Measurements from ENCODE around the gene SOX2. TPM values are rescaled to one million over a fixed set of nuclear protein-coding genes. Genes with fewer than 3 reads are reported as not detected.

The SOX2 gene
- total RNA-seq, 1 experiment from 2014 or later: 189 TPM

DNA sequence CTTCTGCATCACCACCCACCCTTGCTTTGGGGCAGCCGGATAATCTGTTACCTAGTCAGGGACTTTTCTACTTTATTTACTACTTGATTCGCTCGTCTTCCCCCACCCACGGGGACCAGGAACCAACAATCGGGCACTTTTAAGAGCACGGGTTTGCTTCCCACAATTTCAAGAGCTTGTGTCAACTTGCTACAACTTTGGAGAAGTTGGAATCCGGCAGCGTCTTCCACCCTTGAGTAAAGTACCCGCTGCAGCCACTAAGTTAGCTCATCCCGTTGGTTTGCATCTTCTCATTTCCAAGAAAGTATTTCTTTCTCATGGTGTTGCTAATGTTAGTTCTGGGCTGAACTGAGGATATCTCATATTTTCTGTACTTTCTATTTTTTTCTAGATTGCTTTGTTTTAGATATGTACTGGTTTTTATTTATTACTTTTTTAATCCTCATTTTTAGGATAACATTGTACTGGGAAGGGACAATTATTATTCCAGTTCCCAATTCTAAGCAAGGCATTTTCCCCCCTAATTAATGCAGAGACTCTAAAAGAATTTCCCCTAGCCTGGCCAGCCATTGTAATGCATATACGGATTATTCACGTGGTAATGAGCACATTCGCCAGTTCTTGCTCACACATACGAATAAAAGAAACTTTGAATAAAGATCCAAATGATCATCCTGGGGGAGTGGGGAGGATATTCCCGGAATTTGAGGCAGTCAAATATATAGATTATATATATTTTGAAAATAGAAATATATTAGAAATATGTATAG is 4.0 kb downstream of the SOX2 start:
- ATAC-seq: peak; percentile 5; the same call in 1 of the 2 replicates
- H3K27me3 Mint-ChIP-seq (ENCODE audit: low read depth): peaks cover 4% of the 10 kb centered on the region; the same call in 1 of the 2 replicates
- peak overlapping the region; percentile 100 for H3K27ac Mint-ChIP-seq
- peaks cover 42% of the 10 kb centered on the region for H3K4me1 Mint-ChIP-seq
- no peak overlapping the region; the same call in 1 of the 2 replicates for H3K4me3 Mint-ChIP-seq
- POLR2A ChIA-PET: interaction anchor here (0.9 to 1.0 kb wide), 2 partner anchors 11 to 41 kb away, joined by 4 to 5 read pairs; no protein-coding TSS in a partner anchor
- peaks cover 37% of the 10 kb centered on the region for H3K36me3 Mint-ChIP-seq
- CTCF ChIA-PET: no interaction called here
- no peak for TF ChIP-seq TP53 (CRISPR knock-in tag; IDR thresholded peaks at IDR 0.05)
- TF ChIP-seq NFE2L1 (CRISPR knock-in tag; IDR thresholded peaks at IDR 0.05): no peak
- TF ChIP-seq, protein P1, sequence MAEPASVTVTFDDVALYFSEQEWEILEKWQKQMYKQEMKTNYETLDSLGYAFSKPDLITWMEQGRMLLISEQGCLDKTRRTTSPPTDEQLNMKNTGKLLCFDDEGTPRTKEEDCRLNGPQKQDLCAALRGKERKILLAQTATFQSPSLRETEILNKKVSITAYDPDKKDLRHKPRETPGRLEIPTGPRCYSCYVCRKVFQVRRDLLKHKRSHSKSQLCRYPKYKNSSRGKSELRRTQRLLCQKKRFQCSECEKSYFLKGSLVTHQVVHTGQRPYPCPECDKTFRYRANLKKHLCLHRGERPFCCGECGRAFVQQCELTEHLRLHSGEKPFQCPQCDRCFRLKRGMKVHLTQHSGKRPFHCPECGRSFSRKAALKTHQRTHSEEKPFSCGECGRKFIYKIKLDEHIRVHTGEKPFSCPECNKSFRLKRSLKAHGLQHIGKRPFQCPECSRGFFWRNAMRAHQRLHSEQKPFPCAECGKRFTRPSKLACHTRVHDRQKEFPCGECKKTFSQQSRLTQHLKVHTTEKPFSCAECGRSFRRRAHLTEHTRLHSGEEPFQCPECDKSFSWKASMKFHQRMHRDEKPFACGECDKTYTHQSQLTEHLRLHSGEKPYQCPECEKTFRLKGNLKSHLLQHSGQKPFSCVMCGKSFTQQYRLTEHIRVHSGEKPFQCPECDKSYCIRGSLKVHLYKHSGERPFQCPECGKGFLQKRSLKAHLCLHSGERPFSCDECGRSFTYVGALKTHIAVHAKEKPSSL (CRISPR knock-in tag; conservative IDR thresholded peaks at IDR 0.05): peak; percentile 61
- no peak for TF ChIP-seq CREM (CRISPR knock-in tag; IDR thresholded peaks at IDR 0.05)
- TF ChIP-seq, protein P2, sequence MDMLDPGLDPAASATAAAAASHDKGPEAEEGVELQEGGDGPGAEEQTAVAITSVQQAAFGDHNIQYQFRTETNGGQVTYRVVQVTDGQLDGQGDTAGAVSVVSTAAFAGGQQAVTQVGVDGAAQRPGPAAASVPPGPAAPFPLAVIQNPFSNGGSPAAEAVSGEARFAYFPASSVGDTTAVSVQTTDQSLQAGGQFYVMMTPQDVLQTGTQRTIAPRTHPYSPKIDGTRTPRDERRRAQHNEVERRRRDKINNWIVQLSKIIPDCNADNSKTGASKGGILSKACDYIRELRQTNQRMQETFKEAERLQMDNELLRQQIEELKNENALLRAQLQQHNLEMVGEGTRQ (CRISPR knock-in tag; IDR thresholded peaks at IDR 0.05): peak; percentile 39; the same call in 1 of the 2 replicates
- no peak for TF ChIP-seq FOXJ3 (CRISPR knock-in tag; IDR thresholded peaks at IDR 0.05; ENCODE audit: borderline replicate concordance)
- TF ChIP-seq TEAD1 (CRISPR knock-in tag; IDR thresholded peaks at IDR 0.05): peak; percentile 44; the same call in 1 of the 2 replicates
- no peaks in the 10 kb centered on the region for H3K9me3 Mint-ChIP-seq
- no peak for DNase-seq (ENCODE audit: low spot score)

DNA sequence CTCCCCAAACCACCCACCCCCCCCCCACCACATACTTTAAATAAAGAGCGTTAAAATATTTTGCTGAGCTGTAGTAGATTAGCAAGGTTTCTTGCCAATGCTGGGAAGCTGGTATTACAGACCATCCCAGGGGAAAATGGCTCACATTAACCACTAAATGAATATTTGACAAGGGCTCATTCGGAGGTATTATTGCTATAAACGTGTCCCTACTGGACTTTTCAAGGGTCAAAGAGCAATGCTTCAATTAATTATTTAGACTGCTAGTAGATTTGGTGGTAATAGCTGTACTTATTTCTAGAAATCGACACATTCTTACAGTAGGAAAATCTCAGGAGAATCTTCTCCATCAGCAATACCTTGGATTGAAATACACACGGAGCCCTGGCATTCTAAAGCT is 5.2 kb downstream of the SOX2 start:
- Mint-ChIP-seq H3K4me1 (peaks cover 54% of the 10 kb centered on the region), H3K27ac (peak overlapping the region; percentile 89; the same call in 1 of the 2 replicates), H3K9me3 (no peaks in the 10 kb centered on the region), H3K4me3 (no peak overlapping the region; the same call in 1 of the 2 replicates), H3K36me3 (peaks cover 37% of the 10 kb centered on the region), H3K27me3 (ENCODE audit: low read depth) (peaks cover 4% of the 10 kb centered on the region; the same call in 1 of the 2 replicates)
- CTCF ChIA-PET: interaction anchor here (0.6 to 1.5 kb wide), 3 partner anchors 15 to 512 kb away, joined by 3 to 4 read pairs (median 4); no protein-coding TSS in a partner anchor
- DNase-seq (ENCODE audit: low spot score) (no peak), ATAC-seq (no peak)
- POLR2A ChIA-PET: interaction anchor here (0.6 to 1.6 kb wide), 4 partner anchors 10 to 191 kb away, joined by 4 to 6 read pairs (median 4); no protein-coding TSS in a partner anchor
- TF ChIP-seq, protein P3, sequence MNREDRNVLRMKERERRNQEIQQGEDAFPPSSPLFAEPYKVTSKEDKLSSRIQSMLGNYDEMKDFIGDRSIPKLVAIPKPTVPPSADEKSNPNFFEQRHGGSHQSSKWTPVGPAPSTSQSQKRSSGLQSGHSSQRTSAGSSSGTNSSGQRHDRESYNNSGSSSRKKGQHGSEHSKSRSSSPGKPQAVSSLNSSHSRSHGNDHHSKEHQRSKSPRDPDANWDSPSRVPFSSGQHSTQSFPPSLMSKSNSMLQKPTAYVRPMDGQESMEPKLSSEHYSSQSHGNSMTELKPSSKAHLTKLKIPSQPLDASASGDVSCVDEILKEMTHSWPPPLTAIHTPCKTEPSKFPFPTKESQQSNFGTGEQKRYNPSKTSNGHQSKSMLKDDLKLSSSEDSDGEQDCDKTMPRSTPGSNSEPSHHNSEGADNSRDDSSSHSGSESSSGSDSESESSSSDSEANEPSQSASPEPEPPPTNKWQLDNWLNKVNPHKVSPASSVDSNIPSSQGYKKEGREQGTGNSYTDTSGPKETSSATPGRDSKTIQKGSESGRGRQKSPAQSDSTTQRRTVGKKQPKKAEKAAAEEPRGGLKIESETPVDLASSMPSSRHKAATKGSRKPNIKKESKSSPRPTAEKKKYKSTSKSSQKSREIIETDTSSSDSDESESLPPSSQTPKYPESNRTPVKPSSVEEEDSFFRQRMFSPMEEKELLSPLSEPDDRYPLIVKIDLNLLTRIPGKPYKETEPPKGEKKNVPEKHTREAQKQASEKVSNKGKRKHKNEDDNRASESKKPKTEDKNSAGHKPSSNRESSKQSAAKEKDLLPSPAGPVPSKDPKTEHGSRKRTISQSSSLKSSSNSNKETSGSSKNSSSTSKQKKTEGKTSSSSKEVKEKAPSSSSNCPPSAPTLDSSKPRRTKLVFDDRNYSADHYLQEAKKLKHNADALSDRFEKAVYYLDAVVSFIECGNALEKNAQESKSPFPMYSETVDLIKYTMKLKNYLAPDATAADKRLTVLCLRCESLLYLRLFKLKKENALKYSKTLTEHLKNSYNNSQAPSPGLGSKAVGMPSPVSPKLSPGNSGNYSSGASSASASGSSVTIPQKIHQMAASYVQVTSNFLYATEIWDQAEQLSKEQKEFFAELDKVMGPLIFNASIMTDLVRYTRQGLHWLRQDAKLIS (CRISPR knock-in tag; IDR thresholded peaks at IDR 0.05; ENCODE audit: borderline replicate concordance): no peak
- TF ChIP-seq ZNF317 (CRISPR knock-in tag; IDR thresholded peaks at IDR 0.05; ENCODE audit: borderline replicate concordance, low read depth): no peak
- no peak for TF ChIP-seq RORB (CRISPR knock-in tag; IDR thresholded peaks at IDR 0.05)
- TF ChIP-seq ETV6 (CRISPR knock-in tag; IDR thresholded peaks at IDR 0.05): no peak
- no peak for TF ChIP-seq RELA (CRISPR knock-in tag; IDR thresholded peaks at IDR 0.05; ENCODE audit: borderline replicate concordance)
- TF ChIP-seq TEAD1 (CRISPR knock-in tag; IDR thresholded peaks at IDR 0.05): no peak
- no peak for TF ChIP-seq ATF3 (CRISPR knock-in tag; conservative IDR thresholded peaks at IDR 0.05)
- TF ChIP-seq ZNF121 (CRISPR knock-in tag; IDR thresholded peaks at IDR 0.05): no peak
- TF ChIP-seq, protein P4, sequence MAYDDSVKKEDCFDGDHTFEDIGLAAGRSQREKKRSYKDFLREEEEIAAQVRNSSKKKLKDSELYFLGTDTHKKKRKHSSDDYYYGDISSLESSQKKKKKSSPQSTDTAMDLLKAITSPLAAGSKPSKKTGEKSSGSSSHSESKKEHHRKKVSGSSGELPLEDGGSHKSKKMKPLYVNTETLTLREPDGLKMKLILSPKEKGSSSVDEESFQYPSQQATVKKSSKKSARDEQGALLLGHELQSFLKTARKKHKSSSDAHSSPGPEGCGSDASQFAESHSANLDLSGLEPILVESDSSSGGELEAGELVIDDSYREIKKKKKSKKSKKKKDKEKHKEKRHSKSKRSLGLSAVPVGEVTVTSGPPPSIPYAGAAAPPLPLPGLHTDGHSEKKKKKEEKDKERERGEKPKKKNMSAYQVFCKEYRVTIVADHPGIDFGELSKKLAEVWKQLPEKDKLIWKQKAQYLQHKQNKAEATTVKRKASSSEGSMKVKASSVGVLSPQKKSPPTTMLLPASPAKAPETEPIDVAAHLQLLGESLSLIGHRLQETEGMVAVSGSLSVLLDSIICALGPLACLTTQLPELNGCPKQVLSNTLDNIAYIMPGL (CRISPR knock-in tag; IDR thresholded peaks at IDR 0.05): no peak
- TF ChIP-seq, protein P2 (CRISPR knock-in tag; IDR thresholded peaks at IDR 0.05): no peak
- TF ChIP-seq, protein P5, sequence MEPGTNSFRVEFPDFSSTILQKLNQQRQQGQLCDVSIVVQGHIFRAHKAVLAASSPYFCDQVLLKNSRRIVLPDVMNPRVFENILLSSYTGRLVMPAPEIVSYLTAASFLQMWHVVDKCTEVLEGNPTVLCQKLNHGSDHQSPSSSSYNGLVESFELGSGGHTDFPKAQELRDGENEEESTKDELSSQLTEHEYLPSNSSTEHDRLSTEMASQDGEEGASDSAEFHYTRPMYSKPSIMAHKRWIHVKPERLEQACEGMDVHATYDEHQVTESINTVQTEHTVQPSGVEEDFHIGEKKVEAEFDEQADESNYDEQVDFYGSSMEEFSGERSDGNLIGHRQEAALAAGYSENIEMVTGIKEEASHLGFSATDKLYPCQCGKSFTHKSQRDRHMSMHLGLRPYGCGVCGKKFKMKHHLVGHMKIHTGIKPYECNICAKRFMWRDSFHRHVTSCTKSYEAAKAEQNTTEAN (CRISPR knock-in tag; IDR thresholded peaks at IDR 0.05): no peak
- TF ChIP-seq FOXK1 (CRISPR knock-in tag; IDR thresholded peaks at IDR 0.05): no peak
- no peak for TF ChIP-seq TCF7 (CRISPR knock-in tag; IDR thresholded peaks at IDR 0.05; ENCODE audit: low read depth)
- no peak for TF ChIP-seq NFE2L1 (CRISPR knock-in tag; IDR thresholded peaks at IDR 0.05)
- no peak for TF ChIP-seq GRHL2 (CRISPR knock-in tag; IDR thresholded peaks at IDR 0.05; ENCODE audit: insufficient replicate concordance, severe bottlenecking)
- no peak for TF ChIP-seq SOX15 (CRISPR knock-in tag; IDR thresholded peaks at IDR 0.05)
- no peak for TF ChIP-seq ELF4 (CRISPR knock-in tag; IDR thresholded peaks at IDR 0.05; ENCODE audit: low read depth)

All from WTC11 (cell line).